Nephron progenitor cell (in vitro differentiated cells): Measurements from ENCODE around the gene GSG1L.

Experiments
- DNase-seq: peaks from one replicate; pipeline ENCODE4 v3.0.0; 2021
- H3K27ac Mint-ChIP-seq: 2 replicates; pipeline ENCODE4 v1.8.0; 2021; ENCODE audit warnings: mild to moderate bottlenecking, moderate library complexity, mixed read lengths
- H3K27me3 Mint-ChIP-seq: 2 replicates; pipeline ENCODE4 v1.8.0; 2021; ENCODE audit warnings: mild to moderate bottlenecking, low read depth, mixed read lengths; ENCODE audit not compliant: poor library complexity
- H3K36me3 Mint-ChIP-seq: 2 replicates; pipeline ENCODE4 v1.8.0; 2021; ENCODE audit warnings: low read depth, mixed read lengths
- H3K4me1 Mint-ChIP-seq: 2 replicates; pipeline ENCODE4 v1.8.0; 2021; ENCODE audit warnings: mixed read lengths
- H3K4me3 Mint-ChIP-seq: 2 replicates; pipeline ENCODE4 v1.8.0; 2021; ENCODE audit warnings: mild to moderate bottlenecking, moderate library complexity, mixed read lengths
- H3K9me3 Mint-ChIP-seq: 2 replicates; pipeline ENCODE4 v1.8.0; 2021; ENCODE audit warnings: mild to moderate bottlenecking, moderate library complexity, mixed read lengths
- CTCF ChIP-seq: fragments of 200-600 bp; sonication (generic); IDR thresholded peaks from 2 replicates; pipeline ENCODE4 v1.5.0; 2021; ENCODE audit warnings: antibody characterized with exemption

The GSG1L gene

GRCh38 chr16:27751676-27752075 is 311.8 kb downstream of the GSG1L start:
- no peak overlapping the region for H3K27ac Mint-ChIP-seq
- no peak for TF ChIP-seq CTCF
- H3K36me3 Mint-ChIP-seq = peaks cover 31% of the 10 kb centered on the region
- peaks cover 44% of the 10 kb centered on the region for H3K4me1 Mint-ChIP-seq
- no peak for DNase-seq
- H3K9me3 Mint-ChIP-seq = no peaks in the 10 kb centered on the region
- no peak overlapping the region for H3K4me3 Mint-ChIP-seq
- peaks cover 8% of the 10 kb centered on the region for H3K27me3 Mint-ChIP-seq

- Mint-ChIP-seq H3K4me1 (peaks cover 40% of the 10 kb centered on the region), H3K27me3 (peaks cover 8% of the 10 kb centered on the region), H3K27ac (no peak overlapping the region), H3K4me3 (no peak overlapping the region), H3K36me3 (peaks cover 30% of the 10 kb centered on the region), H3K9me3 (no peaks in the 10 kb centered on the region)
- no peak for TF ChIP-seq CTCF
- no peak for DNase-seq
These were observed 312.3 kb downstream of the GSG1L start for GRCh38 chr16:27751233-27751632.

GRCh38 chr16:27749946-27750345 is 313.6 kb downstream of the GSG1L start:
- H3K4me1 Mint-ChIP-seq = peaks cover 32% of the 10 kb centered on the region
- no peak for TF ChIP-seq CTCF
- peaks cover 28% of the 10 kb centered on the region for H3K36me3 Mint-ChIP-seq
- DNase-seq = no peak
- H3K4me3 Mint-ChIP-seq = no peak overlapping the region
- H3K9me3 Mint-ChIP-seq = peaks cover 4% of the 10 kb centered on the region
- peaks cover 6% of the 10 kb centered on the region for H3K27me3 Mint-ChIP-seq
- peak overlapping the region; percentile 81 for H3K27ac Mint-ChIP-seq

- DNase-seq = no peak
- Mint-ChIP-seq H3K27me3 (peaks cover 3% of the 10 kb centered on the region), H3K4me1 (peaks cover 28% of the 10 kb centered on the region), H3K36me3 (peaks cover 27% of the 10 kb centered on the region), H3K4me3 (no peak overlapping the region), H3K27ac (no peak overlapping the region), H3K9me3 (peaks cover 4% of the 10 kb centered on the region)
- TF ChIP-seq CTCF = no peak
These were observed 314.0 kb downstream of the GSG1L start for GRCh38 chr16:27749547-27749875.

GRCh38 chr16:27748868-27749546 is 314.5 kb downstream of the GSG1L start:
- no peak for TF ChIP-seq CTCF
- H3K27ac Mint-ChIP-seq = no peak overlapping the region
- peaks cover 4% of the 10 kb centered on the region for H3K9me3 Mint-ChIP-seq
- H3K4me1 Mint-ChIP-seq = peaks cover 24% of the 10 kb centered on the region
- peaks cover 30% of the 10 kb centered on the region for H3K36me3 Mint-ChIP-seq
- peaks cover 3% of the 10 kb centered on the region for H3K27me3 Mint-ChIP-seq
- no peak overlapping the region for H3K4me3 Mint-ChIP-seq
- DNase-seq = no peak

- DNase-seq = no peak
- no peak for TF ChIP-seq CTCF
- Mint-ChIP-seq H3K27ac (no peak overlapping the region), H3K27me3 (peaks cover 3% of the 10 kb centered on the region), H3K4me1 (peaks cover 24% of the 10 kb centered on the region), H3K36me3 (peaks cover 38% of the 10 kb centered on the region), H3K9me3 (peaks cover 4% of the 10 kb centered on the region), H3K4me3 (no peak overlapping the region)
These were observed 315.6 kb downstream of the GSG1L start for GRCh38 chr16:27747946-27748345.
